ENCODE results near the gene STEAP1B. TPM values are rescaled to one million over a fixed set of nuclear protein-coding genes. Genes with fewer than 3 reads are reported as not detected.

The STEAP1B gene
- total RNA-seq, 1 experiment from 2014 or later = not detected

- H3K9me2 ChIP-seq (replicated peaks; ENCODE audit: insufficient read depth, low read length) = no peaks in the 10 kb centered on the region; the same call in 1 of the 2 replicates
- H3K4me3 ChIP-seq (ENCODE audit: low read length) = no peak overlapping the region
These were observed 70.6 kb downstream of the STEAP1B start for GRCh38 chr7:22429386-22429785.

GRCh38 chr7:22427855-22428254 is 72.1 kb downstream of the STEAP1B start:
- H2AFZ ChIP-seq (ENCODE audit: low read length) = no peak overlapping the region
- H3K27ac ChIP-seq (ENCODE audit: low read length) = no peak overlapping the region
- H3K4me3 ChIP-seq (ENCODE audit: low read length) = no peak overlapping the region

More at GRCh38 chr7:22429386-22429785, 70.6 kb downstream of the STEAP1B start:
- Histone ChIP-seq H3K4me1 (ENCODE audit: low read length) (peaks cover 28% of the 10 kb centered on the region), H2AFZ (ENCODE audit: low read length) (no peak overlapping the region), H3K9me3 (ENCODE audit: low read length) (no peaks in the 10 kb centered on the region), H3K79me2 (ENCODE audit: low read length) (no peaks in the 10 kb centered on the region), H3K36me3 (ENCODE audit: insufficient read depth, low read length) (no peaks in the 10 kb centered on the region), H4K20me1 (ENCODE audit: insufficient read depth, low read depth, low read length) (no peaks in the 10 kb centered on the region), H3K27me3 (ENCODE audit: low read length) (no peaks in the 10 kb centered on the region), H3K9ac (ENCODE audit: low read length) (no peak overlapping the region), H3K4me2 (ENCODE audit: low read depth, low read length, poor library complexity, severe bottlenecking) (no peak overlapping the region), H3K27ac (ENCODE audit: low read length) (no peak overlapping the region)
- DNase-seq = no peak

GRCh38 chr7:22427104-22427503 is 72.9 kb downstream of the STEAP1B start:
- Histone ChIP-seq H3K9me2 (replicated peaks; ENCODE audit: insufficient read depth, low read length) (no peaks in the 10 kb centered on the region; the same call in 1 of the 2 replicates), H3K9ac (ENCODE audit: low read length) (no peak overlapping the region), H3K4me2 (ENCODE audit: low read depth, low read length, poor library complexity, severe bottlenecking) (no peak overlapping the region), H3K4me1 (ENCODE audit: low read length) (peaks cover 24% of the 10 kb centered on the region), H2AFZ (ENCODE audit: low read length) (no peak overlapping the region), H4K20me1 (ENCODE audit: insufficient read depth, low read depth, low read length) (no peaks in the 10 kb centered on the region), H3K9me3 (ENCODE audit: low read length) (no peaks in the 10 kb centered on the region), H3K27ac (ENCODE audit: low read length) (no peak overlapping the region), H3K79me2 (ENCODE audit: low read length) (no peaks in the 10 kb centered on the region), H3K4me3 (ENCODE audit: low read length) (no peak overlapping the region), H3K36me3 (ENCODE audit: insufficient read depth, low read length) (no peaks in the 10 kb centered on the region), H3K27me3 (ENCODE audit: low read length) (no peaks in the 10 kb centered on the region)
- DNase-seq = no peak

More at GRCh38 chr7:22427855-22428254, 72.1 kb downstream of the STEAP1B start:
- Histone ChIP-seq H3K27me3 (ENCODE audit: low read length) (no peaks in the 10 kb centered on the region), H3K9me2 (replicated peaks; ENCODE audit: insufficient read depth, low read length) (no peaks in the 10 kb centered on the region; the same call in 1 of the 2 replicates), H3K9me3 (ENCODE audit: low read length) (no peaks in the 10 kb centered on the region), H3K79me2 (ENCODE audit: low read length) (no peaks in the 10 kb centered on the region), H3K36me3 (ENCODE audit: insufficient read depth, low read length) (no peaks in the 10 kb centered on the region), H4K20me1 (ENCODE audit: insufficient read depth, low read depth, low read length) (no peaks in the 10 kb centered on the region), H3K4me2 (ENCODE audit: low read depth, low read length, poor library complexity, severe bottlenecking) (no peak overlapping the region), H3K9ac (ENCODE audit: low read length) (no peak overlapping the region), H3K4me1 (ENCODE audit: low read length) (peaks cover 24% of the 10 kb centered on the region)
- DNase-seq = no peak

GRCh38 chr7:22426463-22427094 is 73.4 kb downstream of the STEAP1B start:
- H3K27ac ChIP-seq (ENCODE audit: low read length) = no peak overlapping the region
- no peaks in the 10 kb centered on the region for H3K79me2 ChIP-seq (ENCODE audit: low read length)
- H3K9me2 ChIP-seq (replicated peaks; ENCODE audit: insufficient read depth, low read length) = no peaks in the 10 kb centered on the region
- no peak for DNase-seq
- H2AFZ ChIP-seq (ENCODE audit: low read length) = peak overlapping the region; percentile 35; the same call in 1 of the 2 replicates
- no peak overlapping the region for H3K4me2 ChIP-seq (ENCODE audit: low read depth, low read length, poor library complexity, severe bottlenecking)
- H3K4me1 ChIP-seq (ENCODE audit: low read length) = peaks cover 29% of the 10 kb centered on the region
- H3K9me3 ChIP-seq (ENCODE audit: low read length) = no peaks in the 10 kb centered on the region
- no peak overlapping the region for H3K9ac ChIP-seq (ENCODE audit: low read length)
- H4K20me1 ChIP-seq (ENCODE audit: insufficient read depth, low read depth, low read length) = no peaks in the 10 kb centered on the region
- no peaks in the 10 kb centered on the region for H3K27me3 ChIP-seq (ENCODE audit: low read length)
- no peak overlapping the region for H3K4me3 ChIP-seq (ENCODE audit: low read length)
- H3K36me3 ChIP-seq (ENCODE audit: insufficient read depth, low read length) = no peaks in the 10 kb centered on the region

GRCh38 chr7:22425361-22425760 is 74.6 kb downstream of the STEAP1B start:
- no peak overlapping the region for H3K9ac ChIP-seq (ENCODE audit: low read length)
- no peak overlapping the region for H3K4me3 ChIP-seq (ENCODE audit: low read length)
- H3K27ac ChIP-seq (ENCODE audit: low read length) = no peak overlapping the region
- H3K9me2 ChIP-seq (replicated peaks; ENCODE audit: insufficient read depth, low read length) = no peaks in the 10 kb centered on the region
- peaks cover 29% of the 10 kb centered on the region for H3K4me1 ChIP-seq (ENCODE audit: low read length)
- H3K36me3 ChIP-seq (ENCODE audit: insufficient read depth, low read length) = no peaks in the 10 kb centered on the region
- H4K20me1 ChIP-seq (ENCODE audit: insufficient read depth, low read depth, low read length) = no peaks in the 10 kb centered on the region
- H3K4me2 ChIP-seq (ENCODE audit: low read depth, low read length, poor library complexity, severe bottlenecking) = no peak overlapping the region
- no peaks in the 10 kb centered on the region for H3K27me3 ChIP-seq (ENCODE audit: low read length)
- no peaks in the 10 kb centered on the region for H3K9me3 ChIP-seq (ENCODE audit: low read length)
- no peaks in the 10 kb centered on the region for H3K79me2 ChIP-seq (ENCODE audit: low read length)
- DNase-seq = peak; percentile 47
- H2AFZ ChIP-seq (ENCODE audit: low read length) = peak overlapping the region; percentile 35

GRCh38 chr7:22422831-22423615 is 77.0 kb downstream of the STEAP1B start:
- no peaks in the 10 kb centered on the region for H3K9me3 ChIP-seq (ENCODE audit: low read length)
- H3K4me2 ChIP-seq (ENCODE audit: low read depth, low read length, poor library complexity, severe bottlenecking) = no peak overlapping the region
- H2AFZ ChIP-seq (ENCODE audit: low read length) = no peak overlapping the region
- H3K27me3 ChIP-seq (ENCODE audit: low read length) = no peaks in the 10 kb centered on the region
- no peak overlapping the region for H3K27ac ChIP-seq (ENCODE audit: low read length)
- no peaks in the 10 kb centered on the region for H3K79me2 ChIP-seq (ENCODE audit: low read length)
- H3K4me3 ChIP-seq (ENCODE audit: low read length) = no peak overlapping the region
- DNase-seq = no peak
- H3K36me3 ChIP-seq (ENCODE audit: insufficient read depth, low read length) = no peaks in the 10 kb centered on the region
- no peak overlapping the region for H3K9ac ChIP-seq (ENCODE audit: low read length)
- no peaks in the 10 kb centered on the region for H3K9me2 ChIP-seq (replicated peaks; ENCODE audit: insufficient read depth, low read length)
- H4K20me1 ChIP-seq (ENCODE audit: insufficient read depth, low read depth, low read length) = no peaks in the 10 kb centered on the region
- H3K4me1 ChIP-seq (ENCODE audit: low read length) = peaks cover 29% of the 10 kb centered on the region

- no peak for DNase-seq
- Histone ChIP-seq H3K9me3 (ENCODE audit: low read length) (no peaks in the 10 kb centered on the region), H3K4me2 (ENCODE audit: low read depth, low read length, poor library complexity, severe bottlenecking) (no peak overlapping the region), H3K4me1 (ENCODE audit: low read length) (peaks cover 21% of the 10 kb centered on the region), H3K9me2 (replicated peaks; ENCODE audit: insufficient read depth, low read length) (no peaks in the 10 kb centered on the region), H3K27me3 (ENCODE audit: low read length) (no peaks in the 10 kb centered on the region), H4K20me1 (ENCODE audit: insufficient read depth, low read depth, low read length) (no peaks in the 10 kb centered on the region), H3K4me3 (ENCODE audit: low read length) (no peak overlapping the region), H3K36me3 (ENCODE audit: insufficient read depth, low read length) (no peaks in the 10 kb centered on the region), H3K79me2 (ENCODE audit: low read length) (no peaks in the 10 kb centered on the region), H3K27ac (ENCODE audit: low read length) (no peak overlapping the region), H3K9ac (ENCODE audit: low read length) (no peak overlapping the region), H2AFZ (ENCODE audit: low read length) (no peak overlapping the region)
These were observed 78.9 kb downstream of the STEAP1B start for GRCh38 chr7:22420973-22421635.

GRCh38 chr7:22420008-22420407 is 80.0 kb downstream of the STEAP1B start:
- Histone ChIP-seq H3K9me3 (ENCODE audit: low read length) (no peaks in the 10 kb centered on the region), H3K4me1 (ENCODE audit: low read length) (peaks cover 10% of the 10 kb centered on the region), H3K27ac (ENCODE audit: low read length) (no peak overlapping the region), H3K79me2 (ENCODE audit: low read length) (no peaks in the 10 kb centered on the region), H3K4me2 (ENCODE audit: low read depth, low read length, poor library complexity, severe bottlenecking) (no peak overlapping the region), H3K4me3 (ENCODE audit: low read length) (no peak overlapping the region), H4K20me1 (ENCODE audit: insufficient read depth, low read depth, low read length) (no peaks in the 10 kb centered on the region), H3K9ac (ENCODE audit: low read length) (no peak overlapping the region), H3K9me2 (replicated peaks; ENCODE audit: insufficient read depth, low read length) (no peaks in the 10 kb centered on the region), H3K36me3 (ENCODE audit: insufficient read depth, low read length) (no peaks in the 10 kb centered on the region), H2AFZ (ENCODE audit: low read length) (no peak overlapping the region), H3K27me3 (ENCODE audit: low read length) (no peaks in the 10 kb centered on the region)
- DNase-seq = no peak

Measured in Karpas-422 (cell line).